HCT116 (cell line): ENCODE measurements around the gene TRIM10.

Experiments used
- CEBPB ChIP-seq: IDR thresholded peaks from 2 replicates; pipeline ENCODE4 v1.6.1; 2012; ENCODE audit warnings: low read depth
- CTCF ChIP-seq, 3 experiments: fragments of 200-600 bp in 1 of 3; sonication (generic) in 1 of 3; IDR thresholded peaks in 2 of 3; conservative IDR thresholded peaks in 1 of 3; 2 replicates each; pipeline ENCODE4 v1.5.1; 2012 to 2017; ENCODE audit warnings: low read depth in 2 of 3, low read length in 2 of 3, antibody characterized with exemption in 1 of 3, borderline replicate concordance in 1 of 3, control low read depth in 1 of 3, mild to moderate bottlenecking in 1 of 3, mixed read lengths in 1 of 3, mixed run types in 1 of 3, moderate library complexity in 1 of 3; ENCODE audit not compliant: insufficient read depth in 1 of 3
- EGR1 ChIP-seq: IDR thresholded peaks from 2 replicates; pipeline ENCODE4 v1.6.1; 2012; ENCODE audit warnings: low read depth
- ELF1 ChIP-seq: IDR thresholded peaks from 2 replicates; pipeline ENCODE4 v1.6.1; 2012; ENCODE audit warnings: low read depth, borderline replicate concordance
- EZH2 ChIP-seq: fragments of 200-600 bp; sonication (generic); IDR thresholded peaks from 2 replicates; pipeline ENCODE4 v1.6.1; 2017; ENCODE audit warnings: antibody characterized with exemption, mixed run types
- EZH2phosphoT487 ChIP-seq: fragments of 200-600 bp; IDR thresholded peaks from 2 replicates; pipeline ENCODE4 v1.6.1; 2018; ENCODE audit warnings: antibody characterized with exemption, borderline replicate concordance
- POLR2A ChIP-seq: IDR thresholded peaks from 2 replicates; pipeline ENCODE4 v1.7.0; 2011; ENCODE audit warnings: borderline replicate concordance; ENCODE audit not compliant: insufficient read depth, insufficient read length; ENCODE audit errors: extremely low read depth
- POLR2AphosphoS5 ChIP-seq: IDR thresholded peaks from 2 replicates; pipeline ENCODE4 v1.6.1; 2011; ENCODE audit warnings: mild to moderate bottlenecking, low read depth, low read length, moderate library complexity
- SIN3A ChIP-seq: IDR thresholded peaks from 2 replicates; pipeline ENCODE4 v1.6.1; 2012; ENCODE audit warnings: low read depth
- YY1 ChIP-seq: IDR thresholded peaks from 2 replicates; pipeline ENCODE4 v1.6.1; 2011; ENCODE audit warnings: low read length, low read depth, moderate library complexity, mild to moderate bottlenecking; ENCODE audit not compliant: insufficient replicate concordance; ENCODE audit errors: extremely low read depth

DNA sequence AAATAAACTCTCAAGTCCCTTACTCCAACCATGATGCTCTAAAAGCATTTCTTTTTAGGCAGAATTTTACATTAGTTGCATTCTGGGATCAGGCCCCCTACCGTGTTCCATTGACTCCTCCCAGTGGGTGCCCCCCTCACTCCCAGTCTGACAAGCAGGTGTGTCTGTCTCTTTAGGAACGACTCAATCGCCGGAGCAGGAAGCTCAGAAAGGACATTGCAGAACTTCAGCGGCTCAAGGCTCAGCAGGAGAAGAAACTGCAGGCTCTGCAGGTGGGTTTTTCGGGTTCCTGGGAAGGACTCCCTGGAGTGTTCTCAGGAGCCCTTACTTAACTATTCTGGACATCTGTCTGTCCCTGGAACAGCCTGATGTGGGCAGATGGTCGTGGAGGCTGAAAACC lies 15.2 kb downstream of the TRIM10 start:
- TF ChIP-seq ELF1 = no peak
- TF ChIP-seq EZH2phosphoT487 = no peak
- TF ChIP-seq POLR2AphosphoS5 = no peak
- no peak for TF ChIP-seq CTCF (IDR thresholded peaks at IDR 0.05 in 2 of 3, conservative IDR thresholded peaks at IDR 0.05 in 1 of 3; ENCODE audit: borderline replicate concordance in 1 of 3, insufficient read depth in 1 of 3, low read depth in 2 of 3, low read length in 2 of 3)
- TF ChIP-seq POLR2A = no peak
- TF ChIP-seq EGR1 = no peak
- no peak for TF ChIP-seq YY1
- no peak for TF ChIP-seq SIN3A
- TF ChIP-seq CEBPB = no peak
- TF ChIP-seq EZH2 = no peak
